ENCODE measurements around the gene CREBRF. TPM values are rescaled to one million over a fixed set of nuclear protein-coding genes. Genes with fewer than 3 reads are reported as not detected.

CREBRF gene
- total and polyA plus RNA-seq, 9 of the 15 experiments (the other 6 are each of a cell fraction or from before 2014, with no cell fraction given), result 1.1 to 4.9 (median 2.9) TPM

DNA sequence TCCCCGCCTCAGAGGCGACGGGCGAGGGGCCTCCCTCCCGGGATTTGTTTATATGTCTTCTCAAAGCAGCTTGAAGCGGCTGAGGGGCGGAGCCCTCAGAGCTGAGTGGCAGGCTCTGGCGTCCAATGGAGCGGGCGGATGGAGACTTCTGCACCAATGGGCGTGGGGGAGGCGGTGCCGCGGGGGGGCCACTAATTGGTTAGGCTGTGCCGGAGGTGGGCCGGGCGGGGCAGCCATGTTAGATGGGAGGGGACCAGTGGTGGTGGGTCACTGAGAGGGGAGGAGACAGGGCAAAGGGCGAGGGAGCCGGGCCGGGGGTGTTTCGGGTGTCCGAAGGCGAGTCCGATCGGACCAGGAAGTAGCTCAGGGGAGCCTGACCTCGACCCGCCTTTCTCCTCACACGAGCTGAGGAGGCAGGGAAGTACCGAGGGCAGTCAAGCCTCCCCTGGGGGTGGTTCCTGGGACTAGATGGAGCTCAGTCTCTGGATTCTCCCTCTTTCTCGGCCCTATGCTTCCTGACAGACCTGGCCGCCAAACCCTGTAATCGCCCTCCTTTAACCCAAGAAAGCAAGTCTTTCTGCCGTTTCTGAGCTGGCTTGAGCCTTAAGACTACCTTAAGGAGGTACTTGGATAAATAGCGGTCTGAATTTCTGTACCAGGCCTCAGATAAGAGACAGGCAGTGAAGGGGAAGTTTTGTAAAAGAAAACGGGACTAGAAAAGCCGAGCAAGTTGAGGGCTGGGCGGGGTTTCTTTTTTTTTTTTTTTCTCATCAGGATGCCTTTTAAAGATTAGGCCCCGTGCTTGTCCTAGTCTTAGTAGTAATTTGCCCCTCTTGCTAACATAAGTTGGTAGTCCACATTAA is 1.1 kb downstream of the CREBRF start (continued):
- TF ChIP-seq TGIF2 (CRISPR knock-in tag; IDR thresholded peaks at IDR 0.05), result no peak
- TF ChIP-seq, protein P1, sequence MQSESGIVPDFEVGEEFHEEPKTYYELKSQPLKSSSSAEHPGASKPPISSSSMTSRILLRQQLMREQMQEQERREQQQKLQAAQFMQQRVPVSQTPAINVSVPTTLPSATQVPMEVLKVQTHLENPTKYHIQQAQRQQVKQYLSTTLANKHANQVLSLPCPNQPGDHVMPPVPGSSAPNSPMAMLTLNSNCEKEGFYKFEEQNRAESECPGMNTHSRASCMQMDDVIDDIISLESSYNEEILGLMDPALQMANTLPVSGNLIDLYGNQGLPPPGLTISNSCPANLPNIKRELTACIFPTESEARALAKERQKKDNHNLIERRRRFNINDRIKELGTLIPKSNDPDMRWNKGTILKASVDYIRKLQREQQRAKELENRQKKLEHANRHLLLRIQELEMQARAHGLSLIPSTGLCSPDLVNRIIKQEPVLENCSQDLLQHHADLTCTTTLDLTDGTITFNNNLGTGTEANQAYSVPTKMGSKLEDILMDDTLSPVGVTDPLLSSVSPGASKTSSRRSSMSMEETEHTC (IDR thresholded peaks at IDR 0.05), result no peak; the same call in 1 of the 2 replicates
- TF ChIP-seq MTA3 (IDR thresholded peaks at IDR 0.05; ENCODE audit: borderline replicate concordance), result peak; percentile 54; the same call in 1 of the 2 replicates
- TF ChIP-seq, protein P2, sequence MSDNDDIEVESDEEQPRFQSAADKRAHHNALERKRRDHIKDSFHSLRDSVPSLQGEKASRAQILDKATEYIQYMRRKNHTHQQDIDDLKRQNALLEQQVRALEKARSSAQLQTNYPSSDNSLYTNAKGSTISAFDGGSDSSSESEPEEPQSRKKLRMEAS (CRISPR knock-in tag; IDR thresholded peaks at IDR 0.05), result no peak
- peak; percentile 92 to 94 for TF ChIP-seq MAZ (CRISPR knock-in tag; conservative IDR thresholded peaks at IDR 0.05 in 1 of 2, IDR thresholded peaks at IDR 0.05 in 1 of 2)
- TF ChIP-seq CBFB (CRISPR knock-in tag; IDR thresholded peaks at IDR 0.05), result no peak
- no peak for TF ChIP-seq HDAC6 (IDR thresholded peaks at IDR 0.05; ENCODE audit: low read depth, low read length)
- TF ChIP-seq SIN3A (IDR thresholded peaks at IDR 0.05; ENCODE audit: borderline replicate concordance in 2 of 2, control insufficient read depth in 1 of 2, low read depth in 2 of 2, low read length in 2 of 2), result peak in 1 of 2 experiments; percentile 59; a peak in 2 of 4 replicates
- peak; percentile 38; the same call in 1 of the 2 replicates for TF ChIP-seq TEAD4 (IDR thresholded peaks at IDR 0.05; ENCODE audit: low read length)
- no peak for TF ChIP-seq TEAD4 (CRISPR knock-in tag; IDR thresholded peaks at IDR 0.05; ENCODE audit: borderline replicate concordance)
- TF ChIP-seq, protein P3, sequence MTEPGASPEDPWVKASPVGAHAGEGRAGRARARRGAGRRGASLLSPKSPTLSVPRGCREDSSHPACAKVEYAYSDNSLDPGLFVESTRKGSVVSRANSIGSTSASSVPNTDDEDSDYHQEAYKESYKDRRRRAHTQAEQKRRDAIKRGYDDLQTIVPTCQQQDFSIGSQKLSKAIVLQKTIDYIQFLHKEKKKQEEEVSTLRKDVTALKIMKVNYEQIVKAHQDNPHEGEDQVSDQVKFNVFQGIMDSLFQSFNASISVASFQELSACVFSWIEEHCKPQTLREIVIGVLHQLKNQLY (CRISPR knock-in tag; conservative IDR thresholded peaks at IDR 0.05), result no peak
- TF ChIP-seq GATAD2A (IDR thresholded peaks at IDR 0.05), result 0 out of 2 replicates have a peak, but pooled peaks have one; percentile 54
